Measurements from ENCODE around the gene GAPVD1.
"Not testable (repeated sequence)": the region's sequence is repeated elsewhere in the genome, so short reads cannot be mapped to it uniquely, and the experiment has no call there.

Gene GAPVD1

GRCh38 chr9:125312411-125312810 lies 50.8 kb downstream of the GAPVD1 start:
- no peak for DNase-seq

GRCh38 chr9:125316359-125316758 lies 54.7 kb downstream of the GAPVD1 start:
- not testable (repeated sequence) for DNase-seq

GRCh38 chr9:125317704-125318103 lies 56.1 kb downstream of the GAPVD1 start:
- DNase-seq = no peak

DNA sequence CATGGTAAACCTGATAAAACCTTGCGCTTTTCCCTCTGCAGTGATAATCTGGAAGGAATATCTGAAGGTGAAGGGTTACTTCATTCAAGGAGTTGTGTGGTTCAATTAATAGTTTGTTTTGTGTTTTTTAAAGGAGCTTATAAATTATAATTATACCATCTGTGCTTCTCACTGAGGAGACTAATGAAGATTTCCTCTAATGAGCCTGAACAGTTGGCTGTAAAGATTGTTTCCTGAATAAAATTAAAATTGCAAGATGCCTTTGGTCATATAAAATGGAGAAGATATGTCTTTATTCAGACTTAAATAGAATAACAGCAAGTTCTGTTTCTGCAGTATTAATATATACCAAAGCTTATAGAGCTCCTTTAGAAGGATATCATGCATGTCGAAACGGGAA lies 59.9 kb downstream of the GAPVD1 start:
- no peak for DNase-seq

DNA sequence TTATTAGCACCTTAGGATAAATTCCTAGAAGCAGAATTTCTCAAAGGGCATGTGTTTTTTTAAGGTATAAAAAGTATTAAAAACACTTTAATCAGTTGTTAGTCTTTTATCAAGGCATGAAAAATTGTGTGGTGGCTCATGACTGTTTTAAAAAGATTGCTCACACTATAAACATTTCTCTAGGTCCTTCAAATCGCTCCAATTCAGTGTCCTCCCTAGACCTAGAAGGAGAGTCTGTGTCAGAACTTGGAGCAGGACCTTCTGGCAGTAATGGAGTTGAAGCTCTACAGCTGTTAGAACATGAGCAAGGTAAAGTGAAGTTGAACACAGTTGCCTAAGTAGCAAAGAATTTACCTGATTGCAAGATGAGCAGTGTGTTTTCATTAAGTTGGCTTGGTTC lies 62.0 kb downstream of the GAPVD1 start:
- no peak for DNase-seq

DNA sequence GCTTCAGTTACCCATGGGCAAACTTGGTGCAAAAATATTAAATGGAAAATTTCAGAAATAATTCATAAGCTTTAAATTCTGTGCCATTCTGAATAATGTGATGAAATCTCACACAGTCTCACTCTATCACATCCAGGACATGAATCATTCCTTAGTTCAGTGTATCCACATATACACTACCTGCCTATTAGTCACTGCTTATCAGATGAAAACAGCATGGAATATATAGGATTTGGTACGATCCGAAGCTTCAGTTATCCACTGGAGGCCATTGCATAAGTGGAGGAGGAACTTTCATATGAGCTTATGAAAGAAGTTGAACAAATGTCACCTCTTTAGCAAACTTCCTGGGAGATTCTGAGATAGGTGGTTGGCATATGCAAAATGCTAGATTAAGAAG lies 64.2 kb downstream of the GAPVD1 start:
- DNase-seq = no peak

GRCh38 chr9:125329978-125330377 lies 68.4 kb downstream of the GAPVD1 start:
- DNase-seq = no peak

- no peak for DNase-seq
These were observed 69.0 kb downstream of the GAPVD1 start for GRCh38 chr9:125330587-125330986.

GRCh38 chr9:125332527-125332926 lies 70.9 kb downstream of the GAPVD1 start:
- DNase-seq = no peak

GRCh38 chr9:125337236-125337635 lies 75.6 kb downstream of the GAPVD1 start:
- DNase-seq = no peak

DNA sequence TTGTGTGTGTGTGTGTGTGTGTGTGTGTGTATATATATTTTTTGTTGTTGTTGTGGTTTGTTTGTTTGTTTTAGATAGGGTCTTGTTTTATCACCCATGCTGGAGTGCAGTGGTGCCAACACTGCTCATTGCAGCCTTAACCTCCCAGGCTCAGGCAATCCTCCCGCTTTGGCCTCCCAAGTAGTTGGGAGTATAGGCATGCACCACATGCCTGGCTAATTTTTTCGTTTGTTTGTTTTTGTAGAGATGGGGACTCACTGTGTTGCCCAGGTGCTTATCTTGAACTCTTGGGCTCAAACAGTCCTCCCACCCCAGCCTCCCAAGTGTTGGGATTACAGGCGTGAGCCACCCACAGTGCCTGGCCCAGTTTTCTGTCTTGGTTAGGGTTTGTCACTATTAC lies 77.3 kb downstream of the GAPVD1 start:
- DNase-seq = no peak

GRCh38 chr9:125341566-125341965 lies 79.9 kb downstream of the GAPVD1 start:
- DNase-seq = no peak

DNA sequence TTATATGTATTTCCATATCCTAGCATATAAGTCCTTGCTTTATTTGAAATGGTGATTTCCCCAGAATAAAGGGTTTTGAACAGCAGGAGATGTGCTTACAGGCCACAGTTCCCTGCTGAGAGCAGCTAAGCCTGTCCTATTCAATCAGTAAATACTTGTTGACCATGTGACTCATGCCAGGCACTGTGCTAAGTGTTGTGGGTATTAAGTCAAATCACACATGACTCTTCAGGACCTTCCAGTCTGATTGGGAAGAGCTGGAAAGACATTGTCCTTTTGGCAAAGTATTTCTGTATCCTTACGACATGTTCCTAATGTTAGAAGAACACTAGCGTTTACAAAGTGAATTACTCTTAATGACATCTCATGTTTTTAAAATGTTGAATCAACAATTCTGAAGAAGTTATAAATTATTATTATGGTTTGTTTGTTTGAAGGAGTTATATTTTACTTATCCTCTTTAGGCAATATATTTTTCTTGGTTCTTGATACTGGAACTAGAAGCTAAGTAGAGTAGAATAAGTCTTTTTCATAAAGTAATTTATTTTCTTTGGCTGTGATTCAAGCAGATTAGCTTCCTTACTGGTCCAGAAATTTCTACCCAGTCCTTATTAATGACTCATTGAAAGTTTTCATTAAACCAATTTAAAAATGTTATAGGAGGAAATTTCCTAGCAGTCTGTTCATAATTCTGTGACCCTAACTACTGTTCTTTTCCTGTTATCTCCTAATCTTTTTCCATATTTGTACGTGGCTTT lies 82.1 kb downstream of the GAPVD1 start:
- no peak for DNase-seq

DNA sequence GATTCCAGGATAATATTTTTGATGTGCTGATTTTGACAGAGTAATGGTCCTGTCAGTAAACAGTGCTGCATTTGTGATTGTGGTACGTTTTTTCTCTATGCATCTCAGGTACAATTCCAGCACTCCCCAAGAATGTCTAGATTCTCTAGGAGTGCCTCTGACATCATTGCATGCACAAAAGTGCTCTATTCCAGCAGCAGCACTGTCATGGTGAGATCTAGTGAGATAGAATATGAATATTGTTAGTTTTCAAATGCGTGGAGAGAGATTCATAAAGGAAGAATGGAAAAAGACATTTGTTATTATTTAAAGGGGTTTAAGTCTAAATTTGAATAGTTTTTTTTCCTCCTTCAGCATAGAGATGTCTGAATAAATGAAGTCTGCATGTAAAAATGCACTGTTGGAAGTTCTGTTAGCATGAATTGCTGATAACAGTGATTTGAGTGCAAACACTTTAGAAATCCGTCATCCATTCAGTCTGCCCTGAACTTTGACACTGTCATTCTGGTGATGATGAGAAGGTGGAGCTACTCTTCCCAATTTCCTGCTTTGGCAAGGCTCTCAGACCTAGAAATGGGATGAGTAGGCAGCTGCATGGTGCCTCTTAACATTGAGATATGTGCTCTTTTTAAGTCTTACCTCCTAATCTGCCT lies 84.6 kb downstream of the GAPVD1 start:
- DNase-seq = no peak

- DNase-seq = no peak
These were observed 94.0 kb downstream of the GAPVD1 start for GRCh38 chr9:125355601-125356000.

DNA sequence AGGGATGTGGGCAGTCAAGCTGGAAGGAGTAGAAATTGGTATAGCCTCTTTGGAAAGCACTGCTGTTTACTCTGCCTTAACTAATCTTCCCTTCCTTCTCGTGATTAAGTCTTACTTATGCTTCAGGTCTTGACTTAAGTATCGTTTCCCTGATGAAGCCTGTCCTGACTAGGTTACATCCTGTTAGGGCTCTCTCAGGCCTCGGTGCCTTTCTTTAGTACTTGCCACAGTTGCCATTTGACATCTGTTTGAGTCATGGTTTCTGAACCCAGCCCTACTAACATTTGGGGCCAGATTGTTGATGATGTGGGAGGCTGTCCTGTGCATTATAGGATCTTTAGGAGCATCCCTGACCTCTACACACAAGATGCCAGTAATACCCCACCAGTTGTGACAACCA lies 94.4 kb downstream of the GAPVD1 start:
- no peak for DNase-seq

DNA sequence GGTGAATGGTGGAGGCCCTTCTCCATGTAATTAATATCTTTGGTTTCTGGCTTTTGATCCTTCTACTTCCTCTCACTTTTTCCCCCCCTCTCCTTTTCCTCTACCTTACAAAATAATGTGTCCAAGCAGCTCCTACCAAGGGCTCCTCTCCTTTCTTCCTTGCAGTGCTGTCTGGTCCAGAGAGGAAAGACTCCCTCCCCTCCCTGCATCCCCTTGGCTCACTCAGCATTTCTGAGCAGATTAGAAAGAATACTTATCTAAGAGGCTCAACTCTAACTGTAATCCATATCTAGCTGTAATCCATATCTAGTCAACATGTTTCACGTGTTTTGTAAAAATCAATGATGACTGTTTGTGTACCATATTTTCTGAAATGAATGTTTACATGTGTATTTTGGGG lies 97.4 kb downstream of the GAPVD1 start:
- DNase-seq = no peak

GRCh38 chr9:125360601-125361000 lies 99.0 kb downstream of the GAPVD1 start:
- no peak for DNase-seq

DNA sequence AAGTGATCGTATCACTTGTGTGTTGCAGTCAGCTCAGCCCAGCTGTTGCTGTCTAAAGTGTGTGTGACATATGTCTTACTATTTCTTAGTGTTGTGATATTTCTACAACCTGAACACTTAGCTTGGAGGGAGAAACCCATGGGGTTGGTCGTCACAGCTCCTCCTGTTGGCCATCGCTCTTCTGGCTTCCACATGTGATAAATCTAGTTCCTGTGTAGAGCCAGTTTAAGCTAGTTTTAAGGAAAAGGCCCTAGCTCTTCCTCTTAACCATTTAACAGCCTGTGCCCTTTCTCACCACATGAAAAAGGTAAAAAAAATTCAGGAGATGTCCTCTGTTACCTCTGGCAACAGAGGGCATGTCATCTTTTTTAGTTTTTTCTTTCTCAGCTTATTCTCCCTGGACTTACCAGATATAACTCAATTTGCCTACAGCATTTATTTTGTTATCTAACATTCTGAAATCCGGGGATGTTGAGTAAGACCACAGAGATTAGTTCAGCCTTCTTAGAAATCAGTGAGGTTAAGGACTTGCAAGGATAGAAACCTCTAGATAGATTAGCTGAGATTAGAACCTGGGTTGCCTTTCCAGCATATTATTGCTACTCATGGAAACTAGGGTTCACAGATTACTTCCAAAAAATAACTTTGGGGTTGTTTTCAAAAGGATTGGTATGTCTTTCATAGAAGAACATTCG lies 100.4 kb downstream of the GAPVD1 start:
- DNase-seq = no peak

DNA sequence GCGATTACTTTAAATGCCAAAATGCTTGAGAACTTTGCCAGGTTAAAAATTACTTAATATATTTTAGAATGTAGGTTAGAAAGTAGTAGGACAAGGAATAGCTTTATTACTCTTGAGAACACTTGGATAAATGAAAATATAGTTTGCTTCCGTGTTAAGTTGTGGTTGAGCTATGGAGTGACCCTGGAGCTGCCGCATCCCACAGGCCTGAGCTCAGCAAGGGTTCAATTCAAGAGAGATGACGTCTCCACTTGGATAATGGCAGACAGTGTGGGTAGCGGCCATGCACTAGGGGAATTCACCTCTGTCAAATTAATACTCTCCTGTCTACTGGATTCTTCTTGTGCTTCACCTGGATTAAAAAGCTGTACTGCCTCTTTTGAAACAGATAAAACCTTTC lies 105.0 kb downstream of the GAPVD1 start:
- DNase-seq = no peak

GRCh38 chr9:125370786-125371185 lies 109.2 kb downstream of the GAPVD1 start:
- DNase-seq = no peak

GRCh38 chr9:125372441-125373226 lies 111.0 kb downstream of the GAPVD1 start:
- DNase-seq = no peak
